Activated CD4-positive, alpha-beta T cell treated with anti-CD3 and anti-CD28 coated beads for 1 hour (primary cell): ENCODE measurements around the gene PAF1.
"Not testable (repeated sequence)": the region's sequence is repeated elsewhere in the genome, so short reads cannot be mapped to it uniquely, and the experiment has no call there.

Source experiments
- DNase-seq: peaks from one replicate; pipeline ENCODE4 v3.0.0-alpha.2; 2020

Gene PAF1

DNA sequence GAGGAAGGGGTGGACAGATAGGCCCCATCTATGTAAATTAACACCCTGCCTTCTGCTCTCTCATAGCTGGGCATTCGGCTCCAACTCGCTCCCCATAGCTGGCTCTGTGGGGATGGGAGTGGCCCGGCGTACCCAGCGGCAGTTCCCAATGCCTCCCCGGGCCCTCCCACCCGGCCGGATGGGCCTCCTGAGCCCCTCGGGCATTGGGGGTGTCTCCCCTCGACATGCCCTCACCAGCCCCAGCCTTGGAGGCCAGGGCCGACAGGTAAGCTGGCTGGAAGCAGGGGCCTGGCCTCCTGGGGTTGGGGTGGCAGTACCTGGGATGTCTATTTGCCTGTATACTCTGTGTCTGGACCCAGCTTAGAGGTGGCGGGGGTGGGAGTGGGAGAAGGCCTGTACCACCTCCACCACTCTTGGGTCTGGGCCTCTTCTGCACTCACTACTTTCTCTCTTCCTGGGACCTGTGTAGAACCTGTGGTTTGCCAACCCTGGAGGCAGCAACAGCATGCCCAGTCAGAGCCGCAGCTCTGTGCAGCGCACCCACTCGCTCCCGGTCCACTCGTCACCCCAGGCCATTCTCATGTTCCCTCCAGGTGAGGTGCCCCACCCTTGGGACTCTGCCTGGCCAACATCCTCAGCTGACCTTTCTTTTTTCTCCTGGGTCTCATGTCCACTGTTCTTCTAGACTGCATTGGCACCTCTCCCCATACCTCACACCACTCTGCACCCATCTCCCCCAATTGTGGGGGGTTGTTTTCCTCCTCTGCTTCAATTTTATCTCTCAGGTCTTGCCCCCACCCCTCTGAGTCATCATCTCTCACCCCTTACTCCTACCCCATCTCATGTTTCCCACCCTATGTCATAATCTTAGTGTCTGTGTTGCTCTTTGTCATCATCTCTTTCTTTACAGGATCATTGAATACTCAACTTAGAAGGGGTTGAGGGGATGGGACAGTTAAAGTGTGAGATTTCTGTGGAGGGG lies 10.1 kb downstream of the PAF1 start:
- no peak for DNase-seq

DNA sequence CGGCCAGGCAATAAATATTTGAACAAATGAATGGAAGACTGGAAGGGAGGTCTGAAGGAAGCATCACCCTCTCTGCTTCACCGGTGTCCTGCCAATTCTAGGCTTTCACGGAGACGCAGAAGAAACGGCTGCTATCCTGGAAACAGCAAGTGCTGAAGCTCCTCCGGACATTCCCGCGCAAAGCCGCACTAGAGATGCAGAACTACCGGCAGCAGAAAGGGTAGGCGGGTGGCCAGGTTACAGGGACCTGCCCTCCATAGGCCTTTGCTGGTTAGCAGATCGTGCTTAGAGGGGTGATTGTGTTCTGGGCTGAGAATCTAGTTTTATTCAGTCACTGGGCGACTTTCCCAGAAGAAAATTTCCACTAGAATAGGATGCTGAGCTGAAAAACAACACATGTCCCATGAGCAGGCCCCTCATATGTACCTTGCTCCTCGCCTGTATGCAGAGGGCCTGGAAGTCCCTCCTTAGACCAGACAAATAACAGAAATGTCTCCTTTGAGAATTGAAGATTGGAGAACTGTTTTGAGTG lies 11.0 kb downstream of the PAF1 start:
- no peak for DNase-seq

DNA sequence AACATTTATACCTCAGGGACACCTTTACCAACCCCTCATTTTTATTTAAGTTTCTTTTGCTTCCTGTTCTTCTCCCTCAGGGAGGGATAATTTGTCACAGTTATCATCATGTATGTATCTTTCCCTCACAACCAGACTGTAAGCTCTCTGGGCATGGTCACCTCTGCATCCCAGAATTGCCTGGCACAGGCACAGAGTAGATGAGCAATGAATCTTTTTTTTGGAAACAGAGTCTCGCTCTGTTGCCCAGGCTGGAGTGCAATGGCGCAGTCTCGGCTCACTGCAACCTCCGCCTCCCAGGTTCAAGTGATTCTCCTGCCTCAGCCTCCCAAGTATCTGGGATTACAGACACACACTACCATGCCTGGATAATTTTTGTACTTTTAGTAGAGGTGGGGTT lies 11.5 kb downstream of the PAF1 start:
- not testable (repeated sequence) for DNase-seq

DNA sequence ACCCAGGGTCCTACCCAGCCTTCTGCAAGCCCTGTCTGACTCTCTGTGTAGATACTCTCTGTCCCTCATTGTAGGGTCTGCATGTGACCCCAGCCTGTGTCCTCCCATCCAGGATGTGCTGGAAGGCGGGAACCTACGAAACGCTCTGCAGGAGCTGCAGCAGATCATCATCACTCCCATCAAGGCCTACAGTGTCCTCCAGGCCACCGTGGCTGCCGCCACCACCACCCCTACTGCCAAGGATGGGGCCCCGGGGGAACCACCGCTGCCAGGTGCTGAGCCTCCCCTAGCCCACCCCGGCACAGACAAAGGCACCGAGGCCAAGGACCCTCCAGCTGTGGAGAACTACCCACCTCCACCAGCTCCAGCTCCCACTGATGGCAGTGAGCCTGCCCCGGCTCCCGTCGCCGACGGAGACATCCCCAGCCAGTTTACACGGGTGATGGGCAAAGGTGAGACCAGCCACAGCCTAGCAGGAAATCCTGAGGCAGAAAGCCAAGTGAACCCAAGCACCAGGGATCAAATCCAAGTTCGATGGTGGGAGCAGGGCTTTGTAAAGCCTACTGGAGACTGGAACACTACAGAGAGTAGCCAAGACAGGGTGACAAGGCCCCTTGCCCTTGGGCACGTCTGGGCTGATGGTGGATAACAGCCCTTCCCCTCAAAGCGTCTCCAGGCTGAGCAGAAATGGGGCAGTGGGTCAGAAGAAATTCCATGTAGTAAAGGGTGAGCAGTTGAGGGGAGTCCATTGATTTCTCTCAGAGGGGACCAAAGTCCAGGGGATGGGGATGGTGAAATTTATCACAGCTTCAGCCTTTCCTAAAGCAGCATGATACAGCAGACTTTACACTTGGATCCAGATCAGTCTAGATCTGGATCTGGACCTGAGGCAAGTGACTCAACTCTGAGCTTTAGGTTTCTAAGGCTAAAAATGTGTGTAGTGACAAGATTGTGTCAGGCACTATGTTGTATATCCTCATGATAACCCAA lies 13.2 kb downstream of the PAF1 start:
- no peak for DNase-seq

DNA sequence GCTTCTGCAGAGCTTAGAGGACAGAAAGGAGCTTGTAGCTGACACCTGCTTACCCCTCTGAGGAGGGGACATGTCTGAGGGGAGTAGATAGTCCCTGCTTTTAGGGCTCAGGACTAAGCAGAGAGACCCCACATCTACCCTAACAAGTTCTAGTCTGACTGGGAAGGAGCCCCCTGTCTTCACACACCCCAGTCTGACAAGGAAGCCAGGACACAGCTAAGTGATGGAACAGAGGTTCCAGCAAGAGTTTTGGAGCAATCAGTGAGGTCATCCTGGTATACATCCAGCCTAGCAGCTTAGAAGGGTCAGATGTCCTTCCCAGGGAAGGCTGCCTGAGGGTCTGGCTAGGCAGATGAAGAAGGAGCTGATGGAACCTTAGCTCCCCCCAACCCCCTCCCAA lies 15.0 kb downstream of the PAF1 start:
- no peak for DNase-seq

DNA sequence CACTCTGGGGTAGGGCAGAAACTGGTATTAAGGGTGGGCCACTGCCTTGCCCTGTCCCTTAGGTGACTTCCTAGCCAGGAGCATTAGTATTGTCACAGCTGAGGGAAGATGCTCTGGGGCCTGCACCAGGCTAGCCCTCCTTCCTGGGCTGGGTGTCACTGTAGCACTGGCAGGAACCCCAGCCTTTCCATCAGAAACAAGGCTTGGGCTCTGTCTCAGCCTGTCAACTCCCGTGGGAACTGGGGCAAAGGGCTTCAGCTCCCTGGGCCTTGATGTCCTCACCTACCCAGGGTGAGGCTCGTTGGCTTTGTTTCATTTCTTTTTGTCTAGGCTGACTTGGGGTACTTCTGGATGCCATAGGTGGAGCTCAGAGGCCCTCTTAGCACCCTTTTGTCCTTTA lies 18.0 kb downstream of the PAF1 start:
- no peak for DNase-seq

DNA sequence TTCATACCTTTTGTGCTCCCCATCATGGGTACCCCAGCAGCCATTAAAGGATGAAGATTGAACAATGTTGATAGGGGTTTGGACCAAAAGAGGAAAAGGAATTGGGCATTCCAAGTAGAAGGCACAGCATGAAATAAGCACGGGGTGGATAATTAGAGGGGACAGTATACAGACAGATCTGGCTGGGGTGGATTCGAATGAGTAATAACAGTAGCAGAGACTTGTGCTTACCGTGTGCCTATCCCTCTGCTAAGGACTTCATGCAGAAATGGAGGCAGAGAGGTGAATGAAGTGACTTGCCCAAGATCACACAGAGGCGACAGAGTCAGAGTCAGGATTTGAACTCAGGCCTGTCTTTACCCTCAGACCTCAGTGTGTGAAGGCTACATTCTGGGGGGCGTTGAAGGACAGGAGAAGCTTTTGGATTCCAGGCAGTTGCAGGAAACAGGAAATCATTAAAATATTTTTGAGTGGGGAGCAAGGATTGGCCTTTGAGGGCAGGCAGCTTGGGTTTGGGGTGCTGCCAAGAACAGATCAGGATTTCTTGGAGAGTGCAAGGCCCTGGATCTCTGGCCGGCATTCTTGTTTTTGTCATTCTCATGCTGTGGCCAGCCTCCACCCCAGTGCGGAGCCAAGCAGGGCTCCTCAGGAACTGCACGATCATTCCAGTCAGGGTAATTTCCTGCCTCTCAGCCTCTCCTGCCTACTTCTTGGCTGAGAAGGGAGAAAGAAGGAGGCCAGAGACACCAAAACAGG lies 18.7 kb downstream of the PAF1 start:
- no peak for DNase-seq

DNA sequence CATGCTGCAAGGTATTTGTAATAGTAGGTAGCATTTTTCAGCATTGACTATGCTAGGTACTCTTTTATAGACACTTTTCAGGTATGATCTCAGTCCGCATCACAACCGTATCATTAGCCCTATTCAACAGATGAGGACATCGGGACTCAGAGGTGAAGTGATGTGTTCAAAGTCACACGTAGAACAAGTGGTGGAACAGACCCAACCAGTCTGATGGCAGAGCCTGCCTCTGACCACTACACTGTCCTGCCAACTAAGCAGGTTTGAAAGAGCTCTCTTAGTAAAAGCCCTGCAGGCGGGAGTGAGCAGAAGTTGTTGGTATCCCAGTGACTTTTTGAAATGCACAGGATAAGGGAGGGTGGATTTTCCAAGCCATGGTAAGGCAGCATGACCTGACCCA lies 20.2 kb downstream of the PAF1 start:
- no peak for DNase-seq

DNA sequence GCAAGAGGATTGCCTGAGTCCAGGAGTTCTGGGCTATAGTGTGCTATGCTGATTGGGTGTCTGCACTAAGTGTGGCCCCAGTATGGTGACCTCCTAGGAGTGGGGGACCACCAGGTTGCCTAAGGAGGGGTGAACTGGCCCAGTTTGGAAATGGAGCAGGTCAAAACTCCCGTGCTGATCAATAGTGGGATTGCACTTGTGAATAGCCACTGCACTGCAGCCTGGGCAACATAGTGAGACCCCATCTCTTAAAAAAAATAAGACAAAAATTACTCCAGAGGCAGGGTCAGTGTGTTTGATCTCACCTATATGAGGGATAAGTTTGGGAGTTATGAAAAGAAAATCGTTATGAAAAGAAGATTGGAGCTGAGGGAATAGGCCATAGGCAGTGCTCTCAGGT lies 21.7 kb downstream of the PAF1 start:
- DNase-seq, result no peak

DNA sequence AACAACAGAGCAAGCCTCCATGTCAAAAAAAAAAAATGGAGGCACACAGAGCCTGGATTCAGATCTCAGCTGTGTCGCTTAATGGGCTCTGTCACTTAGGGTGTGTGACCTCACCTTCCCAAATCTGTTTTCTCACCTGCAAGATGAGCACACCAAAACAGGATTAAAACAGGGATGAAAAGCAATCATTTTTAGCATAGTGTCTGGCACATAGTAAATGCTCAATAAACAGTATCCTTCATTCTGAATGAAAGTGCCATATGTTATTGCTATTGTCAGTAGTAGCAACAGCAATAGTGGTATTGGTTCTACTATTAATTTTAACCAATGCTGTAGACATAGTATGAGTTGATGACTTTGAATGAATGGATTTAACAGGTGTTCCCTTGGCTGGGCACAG lies 25.4 kb downstream of the PAF1 start:
- no peak for DNase-seq

DNA sequence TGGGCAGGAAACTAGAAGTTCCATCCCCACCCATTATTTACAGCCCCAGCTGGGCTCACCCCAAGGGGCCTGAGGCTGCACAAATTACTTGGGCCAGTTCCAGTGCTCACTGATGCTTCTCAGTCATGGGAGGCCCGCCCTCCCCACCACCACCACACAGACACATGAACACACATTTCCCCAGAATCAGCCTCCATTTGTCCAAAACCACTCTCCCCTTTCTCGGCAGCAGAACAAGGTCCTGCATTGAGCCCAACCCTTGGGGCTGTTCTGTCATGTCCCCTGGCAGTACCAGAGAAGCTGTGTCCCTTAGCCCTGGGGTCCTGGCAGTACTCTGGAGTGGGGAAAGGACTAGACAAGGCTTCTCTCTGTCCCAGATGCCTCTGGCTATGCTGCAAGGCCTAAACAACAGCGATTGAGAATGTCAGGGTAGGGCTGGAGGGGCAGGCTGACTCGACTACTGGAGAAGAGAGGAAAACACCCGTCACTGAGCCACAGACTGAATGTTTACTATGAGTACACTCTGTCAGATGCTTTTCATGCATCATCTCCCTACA lies 26.9 kb downstream of the PAF1 start:
- DNase-seq, result no peak

DNA sequence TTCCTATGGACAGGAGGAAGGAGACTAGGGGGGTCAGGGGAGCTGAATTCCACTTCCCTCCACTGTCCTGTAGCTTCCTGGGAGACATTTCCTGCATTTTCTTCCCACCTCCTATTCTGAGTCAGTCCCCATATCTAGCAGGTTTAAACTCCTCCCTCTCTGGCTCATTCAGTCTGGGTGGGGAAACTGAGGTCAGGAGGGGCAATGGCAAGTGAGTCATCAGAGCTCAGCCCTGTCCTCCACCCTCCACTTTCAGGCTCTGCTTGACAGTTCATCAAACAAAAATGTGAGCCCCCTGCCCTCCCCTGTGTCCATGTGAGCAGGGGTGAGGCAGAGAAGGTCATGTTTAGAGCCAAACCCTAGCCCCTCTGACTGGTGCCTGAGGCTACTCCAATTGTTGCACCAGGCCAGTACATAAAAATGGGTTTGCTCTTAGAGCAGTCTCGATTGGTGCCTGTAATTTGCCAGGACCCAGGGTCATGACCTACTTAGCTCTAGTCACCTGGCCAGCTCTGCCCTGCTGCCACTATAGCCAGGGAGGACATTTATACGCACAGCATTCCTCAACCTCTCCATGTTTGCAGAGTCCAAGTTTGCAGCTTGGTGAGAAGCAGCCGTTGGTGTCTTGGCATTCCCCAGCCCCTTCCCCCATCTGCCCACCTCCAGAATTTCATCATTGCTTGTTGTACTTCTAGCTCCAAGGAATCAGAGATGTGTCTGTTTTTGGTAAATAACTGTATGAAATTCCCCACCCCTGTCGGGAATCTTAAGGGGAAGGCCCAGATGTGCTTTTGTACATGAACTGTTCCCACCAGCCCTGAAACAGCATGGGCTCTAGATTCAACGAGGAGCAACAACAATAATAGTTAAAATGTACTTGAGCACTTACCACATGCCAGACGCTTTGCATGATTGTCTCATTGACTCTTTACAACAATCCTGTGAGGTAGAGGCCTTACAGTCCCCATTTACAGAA lies 27.9 kb downstream of the PAF1 start:
- no peak for DNase-seq

DNA sequence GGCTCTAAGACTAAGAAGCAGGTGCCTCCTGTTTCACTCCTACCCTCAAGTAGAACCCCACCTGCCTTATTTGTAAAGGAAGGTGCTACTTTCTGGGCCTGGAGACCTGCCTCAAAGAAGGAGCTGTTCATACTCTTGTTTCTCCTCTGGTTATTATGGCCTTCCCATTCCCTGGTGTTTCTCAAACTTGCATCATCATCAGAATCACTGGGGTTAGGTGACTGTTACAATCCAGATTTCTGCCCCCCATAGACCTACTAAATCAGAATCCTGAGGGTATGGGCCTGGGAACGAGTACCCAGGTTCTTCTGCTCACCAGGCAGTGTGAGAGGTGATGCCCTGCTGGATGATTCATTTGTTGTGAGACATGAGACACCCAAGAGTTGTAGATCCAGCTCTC lies 30.3 kb downstream of the PAF1 start:
- DNase-seq, result no peak

DNA sequence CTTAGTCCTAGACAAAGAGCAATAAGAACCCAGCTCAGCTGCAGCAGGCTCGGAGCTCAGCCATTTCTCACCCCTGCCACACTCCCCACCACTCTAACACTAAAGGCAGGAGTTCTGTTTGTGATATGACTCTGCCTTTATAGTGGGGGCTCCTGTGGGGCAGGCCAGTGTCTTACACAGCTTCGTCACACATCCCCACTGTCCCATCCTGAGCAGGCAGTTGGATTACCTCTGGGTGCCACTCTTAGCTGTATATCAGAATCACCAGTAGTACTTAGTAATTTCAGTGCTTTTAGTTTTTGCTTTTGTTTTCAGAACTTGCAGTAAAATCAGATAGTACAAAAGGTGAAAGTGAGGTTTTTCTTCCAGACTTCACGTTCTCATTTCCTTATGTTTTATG lies 31.9 kb downstream of the PAF1 start:
- DNase-seq, result no peak

DNA sequence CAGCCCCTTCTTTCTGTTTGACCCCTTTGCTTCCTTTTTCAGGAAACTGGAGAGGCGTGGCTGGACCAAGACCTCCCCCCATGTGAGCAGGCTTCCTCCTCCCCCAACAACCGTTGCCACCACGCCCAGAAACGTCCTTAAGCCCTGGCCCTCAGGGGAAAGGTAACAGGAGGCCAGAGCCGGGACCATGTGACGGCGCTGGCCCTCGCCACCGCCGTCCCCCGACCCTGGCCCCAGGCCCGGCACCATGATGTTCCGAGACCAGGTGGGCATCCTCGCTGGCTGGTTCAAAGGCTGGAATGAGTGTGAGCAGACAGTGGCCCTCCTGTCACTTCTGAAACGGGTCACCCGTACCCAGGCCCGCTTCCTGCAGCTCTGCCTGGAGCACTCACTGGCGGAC lies 34.3 kb downstream of the PAF1 start:
- DNase-seq, result no peak

DNA sequence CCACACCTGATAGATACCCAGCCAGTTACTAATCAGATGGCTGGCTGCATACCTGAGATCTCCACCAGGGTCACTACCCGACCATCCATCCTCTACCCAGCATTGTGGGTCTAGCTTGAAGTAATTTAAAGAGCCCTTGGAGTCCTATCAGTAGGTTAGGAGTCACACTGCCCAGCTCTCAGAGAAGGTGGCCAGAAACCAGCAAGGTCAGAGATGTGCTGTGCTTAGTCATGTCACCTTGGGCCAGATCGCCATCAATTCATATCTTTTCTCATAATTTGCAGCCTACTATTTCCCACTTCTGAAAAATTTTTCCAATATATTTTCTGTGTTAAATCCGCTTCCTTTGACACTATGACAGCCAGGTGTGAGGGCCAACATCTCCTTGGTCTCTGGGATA lies 34.8 kb downstream of the PAF1 start:
- DNase-seq, result no peak

DNA sequence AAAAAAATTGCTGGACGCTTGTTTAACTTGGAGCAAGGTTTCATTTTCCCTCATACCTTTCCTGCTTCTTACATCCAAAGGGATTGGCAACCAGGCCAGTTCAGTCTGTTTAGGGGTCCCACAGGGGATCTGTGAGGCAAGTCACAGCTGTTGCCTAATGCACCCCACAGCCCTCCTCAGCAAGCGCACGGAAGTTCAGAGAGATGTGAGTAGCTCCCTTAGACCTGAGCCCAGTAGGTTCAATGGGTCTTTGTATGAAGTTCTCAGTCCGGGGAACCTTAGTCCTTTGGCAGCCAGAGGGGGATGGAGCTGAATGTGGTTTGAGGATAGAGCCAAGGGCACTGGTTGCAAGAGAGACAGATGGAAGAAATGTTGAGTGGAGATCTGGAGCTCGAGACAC lies 35.7 kb downstream of the PAF1 start:
- no peak for DNase-seq

DNA sequence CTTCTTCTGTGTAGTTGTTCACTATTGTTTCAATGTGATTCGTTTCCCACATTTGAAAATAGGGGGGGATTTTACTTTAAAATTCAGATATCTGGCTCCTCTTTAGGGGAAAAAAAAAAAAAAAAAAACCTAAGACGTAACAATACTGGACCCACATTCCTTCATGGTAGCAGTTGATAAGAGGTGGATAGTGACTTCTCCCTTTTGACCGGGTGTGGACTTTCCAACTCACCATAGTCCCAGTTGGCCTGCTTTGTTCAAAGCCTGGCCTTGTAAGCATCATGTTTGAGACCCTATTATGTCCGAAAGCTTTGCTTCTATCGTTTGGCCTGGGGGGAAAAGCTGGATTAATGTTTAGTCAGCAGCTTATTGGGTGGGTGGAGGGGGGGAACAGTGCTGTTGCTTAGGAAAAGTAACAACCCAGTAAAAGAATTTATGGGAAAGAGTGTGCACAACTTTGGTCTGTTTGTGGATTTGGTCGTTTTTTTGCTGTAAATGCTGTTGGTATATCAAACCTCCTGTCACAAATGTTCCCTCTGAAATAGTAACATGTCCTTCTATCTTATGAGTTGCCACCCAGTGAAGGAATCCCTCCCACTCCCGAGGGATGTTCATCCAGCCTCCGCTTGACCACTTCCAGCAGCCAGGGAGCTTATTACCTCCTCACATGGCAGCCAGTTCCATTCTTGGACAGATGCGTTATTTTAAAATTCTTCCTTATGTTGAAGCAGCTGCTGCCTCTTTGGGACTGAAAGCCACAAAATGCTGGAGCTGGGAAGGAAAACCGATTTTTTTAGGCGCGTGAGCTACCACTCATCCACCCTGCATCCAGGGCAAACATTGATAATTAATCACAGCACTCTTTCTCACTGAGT lies 38.3 kb downstream of the PAF1 start:
- DNase-seq, result no peak

DNA sequence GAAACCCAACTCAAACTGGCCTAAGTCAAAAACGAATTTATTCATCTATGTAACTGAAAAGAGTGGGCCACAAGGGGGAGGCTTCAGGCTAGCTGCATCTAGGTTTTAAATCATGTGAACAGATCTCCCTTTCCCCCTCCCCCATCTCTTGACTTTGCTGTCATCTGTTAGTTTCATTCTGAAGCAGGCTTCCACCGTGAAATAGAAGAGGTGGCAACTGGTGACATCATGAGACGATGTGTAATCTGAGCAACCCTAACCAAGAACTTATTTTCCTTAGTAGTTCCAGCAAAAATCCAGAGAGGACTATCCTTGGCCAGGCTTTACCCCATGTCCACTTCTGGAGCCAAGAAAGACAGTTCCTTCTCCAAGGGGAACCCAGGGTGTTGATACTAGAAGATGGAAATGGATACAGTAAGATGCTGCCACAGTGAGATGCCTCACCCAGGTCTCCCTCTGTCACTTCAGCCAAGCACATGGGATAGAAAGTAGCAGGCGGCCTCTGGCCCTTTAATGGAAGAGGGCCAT lies 39.3 kb downstream of the PAF1 start:
- DNase-seq, result no peak

DNA sequence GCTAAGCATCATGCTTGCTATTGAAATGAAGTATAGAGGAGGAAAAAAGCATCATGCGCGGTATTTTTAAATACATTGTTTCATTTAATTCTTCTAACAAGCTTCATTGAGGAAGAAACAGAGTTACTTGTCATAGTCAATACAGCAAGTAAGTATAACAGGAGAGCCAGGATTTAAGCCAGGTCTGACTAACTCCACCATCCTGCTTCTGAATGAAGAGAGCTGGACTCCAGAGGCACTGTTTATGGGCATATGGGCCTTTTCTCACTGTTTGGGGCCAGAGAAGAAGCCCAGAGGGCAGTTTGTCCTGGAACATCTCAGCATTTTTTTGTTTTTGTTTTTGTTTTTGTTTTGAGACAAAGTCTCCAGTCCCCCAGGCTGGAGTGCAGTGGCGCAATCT lies 40.8 kb downstream of the PAF1 start:
- DNase-seq, result no peak
